Smooth muscle cell (in vitro differentiated cells): Measurements from ENCODE around the gene SPRED2. TPM values are rescaled to one million over a fixed set of nuclear protein-coding genes. Genes with fewer than 3 reads are reported as not detected.

Source experiments
- DNase-seq: peaks from one replicate; lab custom pipeline; 2025; ENCODE audit not compliant: unreplicated experiment; lab: John Stamatoyannopoulos, UW
- H2AFZ ChIP-seq: fragments of 200-600 bp; sonication (generic); 2 replicates; pipeline ENCODE4 v1.6.0; 2016; ENCODE audit warnings: antibody characterized with exemption, low read depth, mild to moderate bottlenecking
- H3F3A ChIP-seq: fragments of 200-600 bp; sonication (generic); 2 replicates; pipeline ENCODE4 v1.6.0; 2017; ENCODE audit warnings: antibody characterized with exemption, low read depth
- H3K27ac ChIP-seq: fragments of 200-600 bp; sonication (generic); 2 replicates; pipeline ENCODE4 v1.5.1; 2016; ENCODE audit warnings: low read depth, mild to moderate bottlenecking
- H3K27me3 ChIP-seq: fragments of 200-600 bp; sonication (generic); 2 replicates; pipeline ENCODE4 v1.6.1; 2016; ENCODE audit warnings: low read depth, mild to moderate bottlenecking
- H3K36me3 ChIP-seq: fragments of 200-600 bp; sonication (generic); 2 replicates; pipeline ENCODE4 v1.5.1; 2016; ENCODE audit warnings: low read depth
- H3K4me1 ChIP-seq: fragments of 200-600 bp; sonication (generic); 2 replicates; pipeline ENCODE4 v1.5.1; 2016; ENCODE audit warnings: low read depth
- H3K4me2 ChIP-seq: fragments of 200-600 bp; sonication (generic); 2 replicates; pipeline ENCODE4 v1.6.0; 2016; ENCODE audit warnings: mild to moderate bottlenecking
- H3K4me3 ChIP-seq: fragments of 200-600 bp; sonication (generic); 2 replicates; pipeline ENCODE4 v1.5.1; 2016; ENCODE audit warnings: mild to moderate bottlenecking
- H3K79me2 ChIP-seq: fragments of 200-600 bp; sonication (generic); 2 replicates; pipeline ENCODE4 v1.6.0; 2016; ENCODE audit warnings: low read depth, mild to moderate bottlenecking
- H3K9ac ChIP-seq: fragments of 200-600 bp; sonication (generic); 2 replicates; pipeline ENCODE4 v1.6.0; 2016; ENCODE audit warnings: low read depth
- H3K9me3 ChIP-seq: fragments of 200-600 bp; sonication (generic); replicated peaks from 2 replicates; pipeline ENCODE4 v1.5.1; 2016; ENCODE audit warnings: low read depth
- H4K20me1 ChIP-seq: fragments of 200-600 bp; sonication (generic); 2 replicates; pipeline ENCODE4 v1.6.0; 2016; ENCODE audit warnings: low read depth
- CTCF ChIP-seq: fragments of 200-600 bp; sonication (generic); IDR thresholded peaks from 2 replicates; pipeline ENCODE4 v1.5.1; 2017; ENCODE audit warnings: borderline replicate concordance, mild to moderate bottlenecking, antibody characterized with exemption; ENCODE audit not compliant: insufficient read depth, poor library complexity, severe bottlenecking
- WGBS: methylation state at CpG from one replicate; pipeline ENCODE4 v1.1.7; 2016; ENCODE audit warnings: low lambda C conversion rate; 5-methylcytosine and 5-hydroxymethylcytosine counted together
- polyA plus RNA-seq: library from polyadenylated mRNA; unstranded; fragments of >200 nt; fragmentation: Nextera tagmentation; extraction: Ambion mirVana; gene quantifications from 2 replicates; pipeline ENCODE4 v1.2.1, GENCODE V29; 2016
- total RNA-seq: library from RNA; depleted of rRNA; stranded (reverse); fragments of >200 nt; gene quantifications from 2 replicates; pipeline ENCODE4 v1.2.3, GENCODE V29; 2014

The SPRED2 gene
- total and polyA plus RNA-seq, 2 experiments from 2014 or later: 18.3 to 23.7 TPM

DNA sequence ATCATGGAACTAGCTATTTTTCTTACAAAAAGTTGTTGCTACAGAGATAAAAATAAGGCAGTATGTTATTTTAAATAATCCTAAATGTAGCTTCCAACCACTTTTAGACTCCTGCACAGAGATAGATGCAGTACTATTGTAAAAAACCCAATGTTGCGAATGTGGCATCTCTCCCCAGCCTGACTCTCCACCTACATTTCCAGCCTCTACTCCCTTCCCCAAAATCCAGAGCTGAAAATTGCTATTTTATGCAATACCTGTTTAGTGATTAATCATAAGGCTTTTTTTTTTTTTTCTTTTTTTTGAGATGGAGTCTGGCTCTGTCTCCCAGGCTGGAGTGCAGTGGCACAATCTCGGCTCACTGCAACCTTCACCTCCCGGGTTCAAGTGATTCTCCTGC, 39.4 kb downstream of the SPRED2 start:
- DNase-seq: no peak
- H3K36me3 ChIP-seq: no peaks in the 10 kb centered on the region
- H3K79me2 ChIP-seq: peaks cover 93% of the 10 kb centered on the region
- no peak overlapping the region for H3K4me2 ChIP-seq
- 100% methylated on average over 3 of the region's 3 CpGs for WGBS
- peaks cover 5% of the 10 kb centered on the region for H3F3A ChIP-seq
- no peak overlapping the region for H3K4me3 ChIP-seq
- TF ChIP-seq CTCF: no peak
- peaks cover 100% of the 10 kb centered on the region for H4K20me1 ChIP-seq
- no peaks in the 10 kb centered on the region for H3K27me3 ChIP-seq
- peaks cover 8% of the 10 kb centered on the region for H3K4me1 ChIP-seq
- H3K9ac ChIP-seq: no peak overlapping the region
- no peak overlapping the region for H3K27ac ChIP-seq
- H3K9me3 ChIP-seq: no peaks in the 10 kb centered on the region
- no peak overlapping the region for H2AFZ ChIP-seq

DNA sequence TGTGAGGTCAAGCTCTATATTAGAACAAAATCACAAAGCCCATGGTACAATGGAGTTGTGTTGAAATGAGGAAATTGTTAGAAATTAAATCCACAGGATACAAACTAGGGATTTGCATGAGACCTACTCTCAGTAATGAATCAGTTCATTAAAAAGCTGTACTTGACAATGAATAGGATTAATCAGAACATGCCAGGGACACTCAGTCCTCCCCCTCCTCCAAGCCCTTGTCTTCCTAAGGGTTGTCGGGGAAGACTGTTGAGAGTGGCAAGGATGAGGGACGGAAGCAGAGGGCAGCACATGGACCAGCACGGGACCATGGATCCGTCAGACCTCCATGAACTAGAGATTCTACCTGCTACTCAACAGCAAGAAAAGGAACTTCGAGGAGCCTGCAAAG, 39.8 kb downstream of the SPRED2 start:
- no peak overlapping the region for H2AFZ ChIP-seq
- peaks cover 100% of the 10 kb centered on the region for H4K20me1 ChIP-seq
- no peak for TF ChIP-seq CTCF
- H3K36me3 ChIP-seq: no peaks in the 10 kb centered on the region
- H3K79me2 ChIP-seq: peaks cover 93% of the 10 kb centered on the region
- H3K4me2 ChIP-seq: no peak overlapping the region
- H3K4me3 ChIP-seq: no peak overlapping the region
- no peak overlapping the region for H3K27ac ChIP-seq
- no peak overlapping the region for H3K9ac ChIP-seq
- no peaks in the 10 kb centered on the region for H3K9me3 ChIP-seq
- H3K4me1 ChIP-seq: peaks cover 8% of the 10 kb centered on the region
- no peaks in the 10 kb centered on the region for H3K27me3 ChIP-seq
- peaks cover 3% of the 10 kb centered on the region for H3F3A ChIP-seq
- DNase-seq: no peak
- 92% methylated on average over 5 of the region's 5 CpGs for WGBS

DNA sequence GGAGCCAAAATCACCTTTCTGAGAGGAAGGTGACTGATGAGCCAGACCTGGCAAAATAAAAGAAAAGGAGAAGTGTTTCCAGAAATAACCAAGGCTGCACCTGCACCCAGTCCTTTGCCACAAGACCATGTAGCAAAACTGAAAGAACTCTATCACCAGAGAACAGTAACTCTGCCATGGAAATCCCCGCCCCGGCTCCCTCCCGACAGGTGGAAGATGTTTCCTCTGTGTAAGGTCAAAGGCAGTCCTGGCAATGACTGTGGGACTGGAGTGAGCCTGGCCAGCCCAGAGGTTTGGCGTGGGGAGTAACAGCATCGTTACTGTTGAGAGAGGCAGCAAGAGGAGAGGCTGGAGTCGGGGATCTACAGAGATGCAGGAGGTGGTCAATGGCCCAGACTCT, 42.3 kb downstream of the SPRED2 start:
- H3K36me3 ChIP-seq: no peaks in the 10 kb centered on the region
- no peak overlapping the region for H3K4me2 ChIP-seq
- H2AFZ ChIP-seq: no peak overlapping the region
- H3K4me1 ChIP-seq: no peaks in the 10 kb centered on the region
- no peaks in the 10 kb centered on the region for H3F3A ChIP-seq
- H3K27me3 ChIP-seq: no peaks in the 10 kb centered on the region
- WGBS: 94% methylated on average over 6 of the region's 6 CpGs
- H3K79me2 ChIP-seq: peaks cover 99% of the 10 kb centered on the region
- no peak overlapping the region for H3K4me3 ChIP-seq
- no peaks in the 10 kb centered on the region for H3K9me3 ChIP-seq
- no peak for TF ChIP-seq CTCF
- H4K20me1 ChIP-seq: peaks cover 100% of the 10 kb centered on the region
- no peak overlapping the region for H3K9ac ChIP-seq
- H3K27ac ChIP-seq: no peak overlapping the region
- no peak for DNase-seq

DNA sequence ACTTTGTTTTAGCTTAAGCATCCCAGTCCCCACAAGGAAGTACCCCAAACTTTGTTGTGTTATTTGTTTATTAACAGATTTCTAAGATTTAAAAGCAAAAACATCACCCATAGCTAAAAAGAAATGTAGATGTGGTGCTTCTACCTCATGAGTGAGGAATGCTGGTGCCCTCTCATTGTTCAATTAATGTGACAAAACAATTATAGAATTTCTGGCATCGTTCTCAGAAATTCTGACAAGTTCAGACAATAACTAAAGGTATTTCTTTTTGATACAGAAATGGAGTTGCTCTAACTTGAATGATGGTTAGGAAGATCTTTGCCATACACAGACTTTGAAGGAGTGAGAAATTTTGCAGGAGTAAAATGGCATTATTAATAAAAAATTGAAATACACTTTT, 42.9 kb downstream of the SPRED2 start:
- no peak overlapping the region for H3K4me3 ChIP-seq
- peaks cover 100% of the 10 kb centered on the region for H4K20me1 ChIP-seq
- H2AFZ ChIP-seq: no peak overlapping the region
- no peaks in the 10 kb centered on the region for H3K36me3 ChIP-seq
- no peak for DNase-seq
- TF ChIP-seq CTCF: no peak
- no peak overlapping the region for H3K27ac ChIP-seq
- 79% methylated on average over 1 of the region's 1 CpG for WGBS
- H3K27me3 ChIP-seq: no peaks in the 10 kb centered on the region
- no peak overlapping the region for H3K9ac ChIP-seq
- H3K79me2 ChIP-seq: peaks cover 97% of the 10 kb centered on the region
- H3K9me3 ChIP-seq: no peaks in the 10 kb centered on the region
- H3K4me2 ChIP-seq: no peak overlapping the region
- H3F3A ChIP-seq: no peaks in the 10 kb centered on the region
- no peaks in the 10 kb centered on the region for H3K4me1 ChIP-seq
